Inferior parietal cortex (tissue), 1 donor: ENCODE measurements around the gene CSK.
"Not testable (repeated sequence)": the region's sequence is repeated elsewhere in the genome, so short reads cannot be mapped to it uniquely, and the experiment has no call there.

Source experiments
- DNase-seq: peaks from one replicate; pipeline ENCODE4 v3.0.0-alpha.2; 2016; ENCODE audit errors: extremely low spot score

CSK gene

DNA sequence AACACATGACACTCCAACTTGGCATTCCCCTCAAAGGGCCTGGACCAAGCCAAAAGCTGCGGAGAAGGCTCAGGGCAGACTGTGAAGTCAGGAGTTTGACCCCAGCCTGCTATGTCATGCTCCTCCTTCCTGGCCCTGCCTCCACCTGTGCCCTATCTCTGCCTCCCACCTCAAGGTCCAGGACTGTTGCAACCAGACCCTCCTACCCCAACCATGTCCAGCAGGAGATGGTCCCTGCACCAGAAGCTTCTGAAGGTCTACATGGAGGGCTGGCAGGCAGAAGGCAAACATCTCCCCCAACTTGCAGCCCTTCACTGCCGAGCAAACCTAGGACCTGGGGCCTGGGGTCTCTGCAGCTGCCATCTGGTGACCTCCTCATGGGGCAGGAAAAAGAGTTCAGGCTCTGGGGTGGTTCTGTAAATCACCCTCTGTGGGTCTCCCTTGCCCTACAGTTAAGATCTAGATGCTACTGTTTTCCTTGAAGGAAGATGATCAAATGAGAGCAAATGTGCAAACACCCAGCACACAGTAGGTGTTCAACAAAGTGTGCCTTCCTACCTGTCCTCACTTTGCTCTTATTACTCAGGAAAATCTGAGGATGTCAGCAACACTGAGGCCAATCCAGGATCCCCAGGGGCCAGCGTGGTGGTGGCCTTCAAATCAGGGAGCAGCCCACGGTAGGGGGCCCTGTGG is 11.5 kb upstream of the CSK start:
- DNase-seq, result no peak

DNA sequence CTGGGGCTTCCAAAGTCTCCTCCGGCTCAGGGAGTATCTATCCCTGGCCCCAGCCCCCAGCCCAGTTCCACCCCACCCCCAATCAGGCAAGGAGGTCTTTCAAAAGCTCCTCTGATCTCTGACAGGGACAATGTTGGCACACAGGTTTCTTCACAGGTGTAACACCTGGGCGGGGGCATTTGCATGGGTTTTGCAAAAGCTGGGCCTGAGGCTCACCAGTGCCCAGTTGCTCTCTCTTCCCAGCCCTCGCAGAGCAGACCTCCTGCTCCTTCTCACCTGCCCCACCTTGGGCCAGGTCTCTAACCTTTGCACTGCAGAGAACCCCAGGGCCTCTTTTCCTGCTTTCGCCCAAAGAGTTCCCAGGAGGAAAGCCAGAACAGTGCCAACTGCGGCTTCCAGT is 8.6 kb upstream of the CSK start:
- DNase-seq, result no peak

DNA sequence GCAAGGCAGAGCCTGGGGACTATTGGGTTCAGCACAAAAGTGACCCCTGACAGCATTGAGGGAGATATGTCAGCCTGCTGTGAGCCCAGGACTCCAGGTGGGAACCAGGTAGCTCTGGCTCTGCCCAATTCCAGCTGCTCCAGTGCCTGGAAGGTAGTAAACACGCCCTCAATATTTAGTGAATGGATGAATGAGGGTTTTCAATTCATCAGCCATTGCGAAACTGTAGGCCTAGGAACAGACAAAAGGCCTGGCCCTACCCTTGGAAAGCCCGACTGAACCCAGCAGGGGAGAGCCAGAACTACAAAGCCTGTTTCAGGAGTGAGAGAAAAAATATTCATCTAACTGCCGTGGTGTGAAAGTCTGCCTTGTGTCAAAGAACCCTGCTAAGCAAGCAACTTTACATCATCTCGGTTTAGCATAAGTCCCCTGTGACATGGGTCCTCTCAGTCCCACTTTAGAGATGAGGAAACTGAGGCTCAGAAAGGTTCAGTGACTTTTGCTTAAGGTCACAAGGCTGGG is 8.1 kb upstream of the CSK start:
- no peak for DNase-seq

DNA sequence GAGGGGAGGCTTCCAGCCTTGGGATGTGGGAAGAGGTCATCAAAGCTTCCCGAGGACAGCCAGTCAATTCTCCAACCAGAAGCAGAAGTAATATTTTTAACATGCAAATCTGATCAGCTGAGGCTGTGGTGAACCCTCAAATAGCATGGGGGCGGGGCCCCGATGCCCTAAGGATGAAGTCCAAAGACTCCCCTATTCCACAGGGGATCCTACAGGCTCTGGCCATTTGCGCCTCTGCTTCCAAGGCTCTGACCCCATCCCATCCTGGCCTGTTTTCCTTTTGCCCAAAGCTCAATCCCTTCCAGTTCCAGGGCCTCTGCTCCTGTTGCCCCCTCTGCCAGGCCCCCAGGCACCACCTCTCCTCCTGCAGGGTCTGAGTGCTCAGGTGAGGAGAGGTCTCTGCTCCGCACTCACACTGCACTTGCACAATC is 6.7 kb upstream of the CSK start:
- no peak for DNase-seq

DNA sequence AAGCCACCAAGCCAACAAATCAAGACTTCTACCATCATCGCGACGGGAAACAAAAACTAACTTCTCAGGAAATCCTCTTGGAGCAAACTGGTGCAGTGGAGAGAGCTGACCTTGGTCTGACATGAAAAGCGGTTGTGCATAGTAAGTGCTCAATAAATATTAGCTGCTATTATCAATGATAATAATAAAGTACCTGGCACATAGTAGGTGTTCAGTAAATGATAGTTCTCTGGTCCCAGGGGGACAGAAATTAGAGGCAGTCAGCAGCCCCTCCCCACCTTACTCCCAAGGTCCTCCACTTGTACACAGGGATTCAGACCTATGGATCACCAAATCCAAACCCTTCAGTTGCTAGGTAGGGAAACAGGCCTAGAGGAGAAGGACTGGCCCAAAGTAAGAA is 6.0 kb upstream of the CSK start:
- DNase-seq, result no peak

DNA sequence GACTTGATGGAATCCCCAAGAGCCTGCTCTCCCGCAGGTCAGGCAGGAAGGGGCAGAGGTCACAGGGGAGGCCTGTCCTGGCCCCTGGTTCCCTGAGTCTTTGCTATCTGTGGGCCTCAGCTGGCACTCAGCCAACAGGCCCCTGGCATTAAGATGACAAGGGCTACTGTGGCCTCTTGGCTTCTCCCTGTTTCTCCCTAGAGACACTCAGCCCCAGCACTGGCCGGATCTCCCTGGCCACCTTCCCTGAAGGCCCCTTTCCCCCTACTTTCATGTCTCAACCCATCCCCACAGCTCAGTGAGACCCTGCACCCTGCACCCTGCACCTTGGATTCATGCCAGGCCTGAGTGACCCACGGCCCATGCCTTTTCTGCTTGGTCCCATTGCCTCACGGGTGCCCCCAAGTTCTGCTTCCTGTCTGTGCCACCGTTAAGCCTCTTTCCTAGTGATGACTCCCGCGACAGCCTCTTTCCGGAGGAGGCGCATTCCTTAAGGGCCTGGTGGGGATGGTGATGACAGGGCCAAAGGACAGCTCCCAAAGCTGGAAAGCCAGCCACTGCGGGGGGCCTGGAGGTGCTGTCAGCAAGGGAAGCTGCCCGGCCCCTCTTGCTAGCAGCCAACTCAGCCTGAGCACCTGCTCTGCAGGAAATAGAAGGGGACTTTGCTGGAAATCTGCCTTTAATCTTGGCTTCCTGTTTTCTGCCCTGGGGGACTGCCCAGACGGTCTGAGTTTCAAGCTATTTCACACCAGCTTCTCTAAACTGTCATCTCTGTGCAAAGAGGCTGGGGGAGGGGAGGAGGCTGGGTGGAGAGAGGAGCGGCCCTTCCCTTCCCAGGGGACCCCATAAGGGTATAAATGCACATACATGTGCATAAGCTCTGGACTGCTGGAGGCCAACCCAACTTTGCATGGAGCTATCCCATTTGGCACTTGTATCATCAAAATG is 4.8 kb upstream of the CSK start:
- no peak for DNase-seq

DNA sequence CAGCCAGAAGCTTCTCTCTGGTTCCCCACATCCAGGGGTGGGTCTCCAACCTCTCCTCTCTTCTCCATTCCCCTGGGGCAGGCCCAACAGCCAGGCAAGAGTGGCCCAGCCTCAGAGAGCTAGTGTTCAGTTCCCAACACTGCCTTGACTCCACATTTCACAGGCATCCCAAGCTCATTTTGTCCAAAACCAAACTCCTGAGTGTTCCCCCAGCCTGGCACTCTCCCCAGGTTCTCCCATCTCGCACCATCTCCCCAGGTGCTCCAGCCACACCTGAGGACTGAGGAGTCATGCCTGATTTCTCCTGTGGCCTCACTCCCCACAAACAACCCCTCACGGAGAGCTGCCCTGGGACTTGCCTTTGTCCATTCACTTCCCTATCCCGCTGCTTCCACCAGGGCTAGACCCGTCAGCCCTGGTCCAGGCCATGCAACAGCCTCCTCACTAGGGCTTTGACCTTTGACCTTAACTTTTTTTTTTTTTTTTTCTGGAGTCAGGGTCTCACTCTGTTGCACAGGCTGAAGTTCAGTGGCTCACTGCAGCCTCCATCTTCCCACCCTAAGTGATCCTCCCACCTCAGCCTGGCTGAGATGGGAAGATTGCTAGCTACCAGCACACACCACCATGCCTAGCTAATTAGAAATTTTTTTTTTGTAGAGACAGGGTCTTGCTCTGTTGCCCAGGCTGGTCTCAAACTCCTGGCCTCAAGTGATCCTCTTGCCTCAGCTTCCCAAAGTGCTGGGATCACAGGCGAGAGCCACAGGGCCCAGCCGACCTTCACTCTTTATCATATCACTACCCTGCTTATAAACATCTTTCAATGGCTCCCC is 3.9 kb upstream of the CSK start:
- no peak for DNase-seq

DNA sequence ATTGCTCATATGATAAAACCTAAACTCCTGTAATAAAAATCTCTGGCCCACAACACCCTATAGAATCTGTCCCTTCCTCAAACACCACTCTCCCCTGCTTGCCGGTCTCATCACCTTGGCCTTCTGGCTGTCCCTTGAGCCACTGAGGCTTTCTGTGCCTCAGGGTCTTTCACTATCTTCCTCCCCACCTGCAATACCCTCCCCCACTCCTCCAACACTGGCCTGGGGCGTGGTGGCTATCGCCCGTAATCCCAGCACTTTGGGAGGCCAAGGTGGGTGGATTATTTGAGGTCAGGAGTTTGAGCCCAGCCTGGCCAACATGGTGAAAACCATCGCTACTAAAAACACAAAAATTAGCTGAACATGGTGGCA is 3.3 kb upstream of the CSK start:
- DNase-seq, result no peak

DNA sequence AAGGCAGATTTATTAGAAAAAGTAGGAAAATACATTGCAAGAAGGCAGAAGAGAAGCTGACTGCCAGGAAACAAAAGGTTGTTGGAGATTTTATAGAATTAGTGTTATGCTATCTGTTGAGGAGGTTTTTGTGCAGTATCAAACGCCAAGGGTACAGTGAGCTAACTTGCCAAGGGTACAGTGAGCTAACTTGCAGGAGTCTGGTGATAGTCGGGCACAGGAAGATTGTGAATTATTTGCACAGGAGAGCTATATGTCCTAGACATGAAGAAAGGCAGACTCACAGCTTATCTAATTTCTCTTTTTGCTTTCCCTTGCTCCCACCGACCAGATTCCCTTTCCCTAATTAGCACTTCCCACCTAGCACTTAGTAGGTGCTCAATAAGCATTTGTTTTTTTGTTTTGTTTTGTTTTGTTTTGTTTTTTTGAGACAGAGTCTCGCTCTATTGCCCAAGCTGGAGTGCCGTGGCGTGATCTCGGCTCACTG is 2.7 kb upstream of the CSK start:
- no peak for DNase-seq

DNA sequence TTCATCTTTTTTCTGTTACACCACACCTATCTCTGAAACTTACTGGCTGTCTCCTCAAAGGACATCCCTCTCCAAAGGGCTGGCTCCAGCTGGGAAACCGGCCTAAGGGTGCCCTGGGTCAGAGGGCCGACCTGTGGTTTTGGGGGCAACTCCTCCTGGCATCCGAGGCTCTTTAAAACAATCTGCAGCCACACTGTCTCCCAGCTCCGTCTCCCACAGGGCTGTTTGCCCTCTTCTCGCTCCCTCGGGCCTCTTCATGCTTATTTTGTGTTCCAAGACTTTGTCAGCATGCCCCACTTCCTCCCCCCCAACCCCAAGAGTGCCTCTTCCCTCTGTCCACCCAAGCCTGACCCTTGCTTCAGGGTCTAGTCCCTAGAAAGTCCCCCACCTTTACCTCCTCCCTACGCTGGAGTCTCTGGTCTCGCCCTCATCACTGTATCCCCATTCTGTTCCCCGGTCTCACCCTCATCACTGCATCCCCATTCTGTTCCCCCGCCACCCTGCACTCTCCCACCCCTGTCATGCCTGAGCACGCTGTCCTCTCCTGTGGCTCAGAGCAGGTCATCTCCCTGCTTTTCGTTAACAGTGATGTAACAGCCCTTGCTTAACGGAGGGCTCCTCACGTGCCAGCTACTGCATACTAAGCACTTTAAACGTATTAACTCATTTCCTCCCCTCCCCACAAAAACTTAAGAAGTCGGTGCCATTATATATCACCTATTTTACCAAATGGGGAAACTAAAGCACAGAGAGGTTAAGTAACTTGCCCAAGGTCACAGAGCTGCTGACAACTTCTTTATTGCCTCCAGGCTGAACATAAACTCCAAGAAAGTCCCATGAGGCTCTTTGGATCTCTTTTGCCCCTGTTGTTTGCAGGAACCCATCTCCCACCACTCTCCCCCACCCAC is 1.1 kb upstream of the CSK start:
- no peak for DNase-seq

DNA sequence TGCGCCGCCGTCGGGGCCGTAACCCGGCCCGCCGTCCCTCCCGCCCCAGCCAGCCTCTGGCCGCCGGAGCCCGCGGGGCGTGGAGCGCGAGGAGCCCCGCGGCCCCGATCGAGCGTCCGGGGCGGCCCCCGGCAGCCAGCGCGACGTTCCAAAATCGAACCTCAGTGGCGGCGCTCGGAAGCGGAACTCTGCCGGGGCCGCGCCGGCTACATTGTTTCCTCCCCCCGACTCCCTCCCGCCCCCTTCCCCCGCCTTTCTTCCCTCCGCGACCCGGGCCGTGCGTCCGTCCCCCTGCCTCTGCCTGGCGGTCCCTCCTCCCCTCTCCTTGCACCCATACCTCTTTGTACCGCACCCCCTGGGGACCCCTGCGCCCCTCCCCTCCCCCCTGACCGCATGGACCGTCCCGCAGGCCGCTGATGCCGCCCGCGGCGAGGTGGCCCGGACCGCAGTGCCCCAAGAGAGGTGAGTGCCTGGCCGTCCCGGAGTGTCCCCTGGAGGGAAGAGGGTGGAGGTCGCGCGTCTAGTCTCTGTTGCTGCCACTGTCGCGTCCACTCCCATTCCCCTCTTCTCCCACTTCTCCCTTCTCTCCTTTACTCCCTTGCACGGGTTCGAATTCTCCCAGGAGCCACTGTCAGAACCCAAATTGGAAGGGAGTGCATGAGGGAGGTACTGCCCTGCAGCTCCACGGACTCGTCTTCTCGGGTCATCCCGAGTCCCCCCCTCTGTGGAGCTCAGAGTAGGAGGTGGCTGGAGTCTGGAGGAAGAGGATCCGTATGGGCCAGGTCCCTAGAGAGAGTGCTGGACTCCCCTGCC is 585 bp downstream of the CSK start:
- DNase-seq, result no peak

DNA sequence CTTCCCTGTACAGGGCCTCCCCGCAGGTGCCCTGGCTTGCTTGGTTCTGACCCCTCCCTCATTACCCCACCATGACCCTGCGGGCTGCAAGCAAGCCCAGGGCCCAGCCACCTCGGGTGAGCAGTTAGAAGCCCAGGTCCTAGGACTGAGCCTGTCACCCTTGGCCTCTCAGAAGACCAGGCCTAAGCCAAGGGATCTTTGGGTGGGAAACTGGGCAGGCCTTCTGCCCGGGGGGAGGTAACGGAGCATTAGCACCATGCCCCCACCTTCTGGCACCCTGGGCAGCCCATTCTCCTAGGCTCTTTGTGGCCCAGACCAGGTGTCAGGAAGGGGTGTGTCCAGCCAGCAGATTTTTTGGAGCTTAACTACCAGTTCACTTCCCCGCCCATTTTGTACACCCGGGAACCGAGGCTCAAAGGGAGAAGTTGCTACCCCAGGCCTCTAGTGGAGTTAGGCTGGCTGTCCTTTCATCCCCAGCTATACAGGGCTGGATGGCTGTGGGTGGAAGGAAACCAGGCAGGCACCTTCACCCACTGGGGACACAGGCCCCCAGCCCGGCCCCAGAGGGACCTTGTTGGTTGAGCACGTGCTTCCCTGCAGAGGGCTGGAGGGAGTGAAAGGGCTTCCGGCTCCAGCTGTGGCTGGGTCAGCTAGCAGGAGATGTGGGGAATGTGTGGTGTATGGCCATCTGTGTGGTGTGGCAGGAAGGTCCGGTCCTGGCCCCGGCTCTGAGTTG is 1.4 kb downstream of the CSK start:
- DNase-seq, result no peak

DNA sequence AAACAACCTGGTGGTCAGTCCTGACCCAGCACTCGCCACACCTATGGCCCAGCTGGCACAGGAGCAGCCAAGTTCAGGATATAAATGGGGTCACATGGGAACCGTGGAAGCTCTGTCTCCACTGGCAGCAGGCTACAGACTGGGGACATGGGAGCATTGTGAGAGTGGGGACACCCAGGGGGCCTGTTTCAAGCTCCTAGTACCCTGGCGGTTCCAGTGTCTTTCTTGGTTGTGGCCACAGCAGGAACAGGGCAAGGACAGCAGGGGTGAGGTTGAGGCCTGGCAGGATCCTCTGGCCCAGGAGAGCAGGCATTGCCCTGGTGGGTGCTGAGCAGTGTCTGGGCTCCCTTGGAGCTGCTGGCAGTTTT is 1.9 kb downstream of the CSK start:
- no peak for DNase-seq

DNA sequence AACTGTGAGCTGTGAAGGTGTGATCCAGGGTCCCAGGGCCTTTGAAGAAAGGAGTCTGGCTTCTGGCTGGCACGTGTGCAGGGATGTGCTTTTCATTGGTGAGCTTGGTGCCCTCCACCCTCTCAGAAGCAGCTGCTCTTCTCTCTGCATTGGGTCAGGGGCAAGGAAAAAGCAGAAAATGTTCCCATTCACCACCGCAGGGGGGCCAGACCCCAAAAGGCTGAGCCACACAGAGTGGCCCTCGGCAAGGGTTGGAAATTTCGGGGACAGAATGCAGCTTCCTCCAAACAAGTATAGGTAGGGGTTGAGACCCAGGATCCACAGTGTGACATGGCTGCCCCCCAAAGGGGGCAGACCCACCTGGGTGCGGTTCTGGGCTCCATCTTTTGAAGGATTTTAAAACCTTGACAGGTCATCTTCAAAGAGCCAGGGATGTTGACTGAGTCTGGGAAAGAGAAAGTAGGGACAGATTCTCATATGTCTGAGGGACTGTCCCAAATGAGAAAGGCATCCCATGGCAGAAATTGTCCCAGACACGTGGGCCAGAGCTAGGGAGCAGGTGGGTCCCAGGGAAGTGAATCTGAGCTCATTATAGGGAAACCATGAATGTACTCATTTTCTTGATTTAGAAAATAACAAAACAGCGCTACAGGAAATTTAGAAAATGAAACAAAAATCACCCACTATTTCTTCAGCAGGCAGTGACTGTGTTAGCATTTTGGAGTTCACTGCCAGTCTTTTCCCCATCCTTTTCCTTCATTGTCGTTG is 2.7 kb downstream of the CSK start:
- DNase-seq, result no peak

DNA sequence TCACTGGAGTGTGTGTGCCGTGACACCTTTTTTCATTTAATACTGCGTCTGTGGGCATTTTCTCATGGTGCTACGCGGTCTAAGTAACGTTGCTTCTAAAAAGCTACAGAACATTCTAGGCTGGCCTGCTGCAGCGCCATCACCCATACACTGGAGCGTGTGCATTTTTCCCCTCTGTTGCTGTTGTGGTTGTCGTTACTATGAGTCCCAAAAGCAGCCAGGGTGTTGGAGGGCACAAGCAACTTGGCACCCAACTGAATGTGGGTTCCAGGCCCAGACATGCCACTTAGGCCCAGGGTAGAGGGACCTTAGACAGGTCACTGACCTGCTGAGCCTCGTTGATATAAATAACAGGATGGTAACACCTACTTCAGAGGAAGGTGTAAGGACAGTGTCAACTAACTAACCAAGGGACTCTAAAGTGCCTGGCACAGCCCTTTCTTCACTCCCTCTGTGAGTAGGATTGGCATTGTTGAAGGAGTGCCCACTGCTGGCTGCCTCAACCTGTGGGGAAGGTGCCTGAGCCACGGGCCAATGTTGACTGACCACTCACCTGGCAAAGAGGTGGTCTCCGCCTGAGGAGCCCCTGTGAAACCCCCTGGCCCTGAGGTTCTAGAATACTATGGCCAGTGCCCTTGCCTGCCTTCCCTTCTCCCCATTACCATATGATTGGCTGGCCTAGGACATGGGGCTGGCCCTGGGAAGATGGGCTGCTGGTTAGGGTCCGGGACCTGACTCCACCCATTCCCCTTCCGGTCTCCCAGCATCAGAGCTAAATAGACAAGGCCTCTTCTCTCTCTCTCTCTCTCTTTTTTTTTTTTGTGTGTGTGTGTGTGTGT is 3.5 kb downstream of the CSK start:
- no peak for DNase-seq

DNA sequence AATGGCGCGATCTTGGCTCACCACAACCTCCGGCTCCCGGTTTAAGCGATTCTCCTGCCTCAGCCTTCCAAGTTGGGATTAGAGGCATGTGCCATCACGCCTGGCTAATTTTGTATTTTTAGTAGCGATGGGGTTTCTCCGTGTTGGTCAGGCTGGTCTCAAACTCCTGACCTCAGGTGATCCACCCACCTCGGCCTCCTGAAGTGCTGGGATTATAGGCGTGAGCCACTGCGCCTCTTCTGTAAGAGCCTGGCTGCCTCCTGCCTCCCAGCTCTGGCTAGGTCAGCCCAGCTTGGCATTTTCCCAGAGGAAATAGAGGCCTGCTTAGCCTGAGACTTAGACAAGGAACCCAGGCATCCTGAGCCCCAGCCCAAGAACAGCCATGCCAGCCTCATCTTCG is 4.2 kb downstream of the CSK start:
- DNase-seq, result not testable (repeated sequence)

DNA sequence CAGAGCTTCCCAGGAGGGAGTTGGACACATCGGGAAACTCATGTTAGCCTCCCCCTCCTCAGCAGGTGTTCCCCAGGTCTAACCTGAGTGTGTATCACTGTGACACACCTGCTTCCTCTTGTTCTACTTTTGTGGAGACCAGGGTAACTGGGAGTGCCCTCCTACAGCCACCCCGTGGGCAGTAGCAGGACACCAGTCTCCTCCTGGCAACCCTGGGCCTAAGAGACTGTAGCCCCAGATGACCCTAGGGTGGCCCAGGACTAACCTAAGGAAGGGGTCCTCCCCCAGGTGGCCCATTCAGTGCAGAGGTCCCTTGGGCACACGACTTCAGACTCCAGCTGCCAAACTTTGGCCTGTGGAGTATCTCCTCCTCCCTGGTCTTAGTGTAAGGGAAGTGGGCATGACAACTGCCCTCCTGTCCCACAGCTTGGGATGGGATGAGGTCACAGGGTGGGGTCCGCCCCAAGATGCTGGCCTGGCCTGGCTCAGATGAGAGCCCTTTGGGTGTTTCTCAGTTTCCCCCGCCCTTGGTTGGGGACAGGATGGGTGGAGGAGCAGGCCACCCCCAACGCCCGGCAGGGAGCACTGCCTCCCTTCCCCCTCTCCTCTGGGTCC is 4.8 kb downstream of the CSK start:
- DNase-seq, result no peak
